ENCODE results near the gene CIC. TPM values are rescaled to one million over a fixed set of nuclear protein-coding genes. Genes with fewer than 3 reads are reported as not detected.

Gene CIC
- total and polyA plus RNA-seq, 2 of the 13 experiments (the other 11 are each of a cell fraction or from before 2014, with no cell fraction given), result 5.9 to 8.0 TPM

GRCh38 chr19:42268142-42268703, 829 bp upstream of the CIC start (continued):
- TF ChIP-seq, protein P1, sequence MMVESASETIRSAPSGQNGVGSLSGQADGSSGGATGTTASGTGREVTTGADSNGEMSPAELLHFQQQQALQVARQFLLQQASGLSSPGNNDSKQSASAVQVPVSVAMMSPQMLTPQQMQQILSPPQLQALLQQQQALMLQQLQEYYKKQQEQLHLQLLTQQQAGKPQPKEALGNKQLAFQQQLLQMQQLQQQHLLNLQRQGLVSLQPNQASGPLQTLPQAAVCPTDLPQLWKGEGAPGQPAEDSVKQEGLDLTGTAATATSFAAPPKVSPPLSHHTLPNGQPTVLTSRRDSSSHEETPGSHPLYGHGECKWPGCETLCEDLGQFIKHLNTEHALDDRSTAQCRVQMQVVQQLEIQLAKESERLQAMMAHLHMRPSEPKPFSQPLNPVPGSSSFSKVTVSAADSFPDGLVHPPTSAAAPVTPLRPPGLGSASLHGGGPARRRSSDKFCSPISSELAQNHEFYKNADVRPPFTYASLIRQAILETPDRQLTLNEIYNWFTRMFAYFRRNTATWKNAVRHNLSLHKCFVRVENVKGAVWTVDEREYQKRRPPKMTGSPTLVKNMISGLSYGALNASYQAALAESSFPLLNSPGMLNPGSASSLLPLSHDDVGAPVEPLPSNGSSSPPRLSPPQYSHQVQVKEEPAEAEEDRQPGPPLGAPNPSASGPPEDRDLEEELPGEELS (CRISPR knock-in tag; IDR thresholded peaks at IDR 0.05), result peak; percentile 65
- TF ChIP-seq, protein P2, sequence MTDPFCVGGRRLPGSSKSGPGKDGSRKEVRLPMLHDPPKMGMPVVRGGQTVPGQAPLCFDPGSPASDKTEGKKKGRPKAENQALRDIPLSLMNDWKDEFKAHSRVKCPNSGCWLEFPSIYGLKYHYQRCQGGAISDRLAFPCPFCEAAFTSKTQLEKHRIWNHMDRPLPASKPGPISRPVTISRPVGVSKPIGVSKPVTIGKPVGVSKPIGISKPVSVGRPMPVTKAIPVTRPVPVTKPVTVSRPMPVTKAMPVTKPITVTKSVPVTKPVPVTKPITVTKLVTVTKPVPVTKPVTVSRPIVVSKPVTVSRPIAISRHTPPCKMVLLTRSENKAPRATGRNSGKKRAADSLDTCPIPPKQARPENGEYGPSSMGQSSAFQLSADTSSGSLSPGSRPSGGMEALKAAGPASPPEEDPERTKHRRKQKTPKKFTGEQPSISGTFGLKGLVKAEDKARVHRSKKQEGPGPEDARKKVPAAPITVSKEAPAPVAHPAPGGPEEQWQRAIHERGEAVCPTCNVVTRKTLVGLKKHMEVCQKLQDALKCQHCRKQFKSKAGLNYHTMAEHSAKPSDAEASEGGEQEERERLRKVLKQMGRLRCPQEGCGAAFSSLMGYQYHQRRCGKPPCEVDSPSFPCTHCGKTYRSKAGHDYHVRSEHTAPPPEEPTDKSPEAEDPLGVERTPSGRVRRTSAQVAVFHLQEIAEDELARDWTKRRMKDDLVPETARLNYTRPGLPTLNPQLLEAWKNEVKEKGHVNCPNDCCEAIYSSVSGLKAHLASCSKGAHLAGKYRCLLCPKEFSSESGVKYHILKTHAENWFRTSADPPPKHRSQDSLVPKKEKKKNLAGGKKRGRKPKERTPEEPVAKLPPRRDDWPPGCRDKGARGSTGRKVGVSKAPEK (CRISPR knock-in tag; IDR thresholded peaks at IDR 0.05; ENCODE audit: borderline replicate concordance), result no peak
- TF ChIP-seq HDAC1 (CRISPR knock-in tag; IDR thresholded peaks at IDR 0.05) (peak; percentile 64; the same call in 1 of the 2 replicates), KLF11 (CRISPR knock-in tag; IDR thresholded peaks at IDR 0.05) (no peak), ZNF629 (CRISPR knock-in tag; conservative IDR thresholded peaks at IDR 0.05) (no peak), ZBTB43 (CRISPR knock-in tag; conservative IDR thresholded peaks at IDR 0.05) (0 out of 2 replicates have a peak, but pooled peaks have one; percentile 32), ZNF879 (CRISPR knock-in tag; IDR thresholded peaks at IDR 0.05) (no peak), SKI (IDR thresholded peaks at IDR 0.05; ENCODE audit: partially characterized antibody) (no peak), ADNP (CRISPR knock-in tag; IDR thresholded peaks at IDR 0.05) (no peak), ZNF251 (CRISPR knock-in tag; IDR thresholded peaks at IDR 0.05) (no peak), ZNF331 (CRISPR knock-in tag; IDR thresholded peaks at IDR 0.05) (0 out of 2 replicates have a peak, but pooled peaks have one; percentile 8), ZNF768 (CRISPR knock-in tag; IDR thresholded peaks at IDR 0.05) (no peak), ZNF234 (CRISPR knock-in tag; conservative IDR thresholded peaks at IDR 0.05) (no peak), MXD4 (CRISPR knock-in tag; IDR thresholded peaks at IDR 0.05) (peak; percentile 45; the same call in 1 of the 2 replicates), MED13 (CRISPR knock-in tag; IDR thresholded peaks at IDR 0.05) (peak; percentile 81), MTF2 (CRISPR knock-in tag; IDR thresholded peaks at IDR 0.05; ENCODE audit: borderline replicate concordance) (no peak)
- TF ChIP-seq, protein P3, sequence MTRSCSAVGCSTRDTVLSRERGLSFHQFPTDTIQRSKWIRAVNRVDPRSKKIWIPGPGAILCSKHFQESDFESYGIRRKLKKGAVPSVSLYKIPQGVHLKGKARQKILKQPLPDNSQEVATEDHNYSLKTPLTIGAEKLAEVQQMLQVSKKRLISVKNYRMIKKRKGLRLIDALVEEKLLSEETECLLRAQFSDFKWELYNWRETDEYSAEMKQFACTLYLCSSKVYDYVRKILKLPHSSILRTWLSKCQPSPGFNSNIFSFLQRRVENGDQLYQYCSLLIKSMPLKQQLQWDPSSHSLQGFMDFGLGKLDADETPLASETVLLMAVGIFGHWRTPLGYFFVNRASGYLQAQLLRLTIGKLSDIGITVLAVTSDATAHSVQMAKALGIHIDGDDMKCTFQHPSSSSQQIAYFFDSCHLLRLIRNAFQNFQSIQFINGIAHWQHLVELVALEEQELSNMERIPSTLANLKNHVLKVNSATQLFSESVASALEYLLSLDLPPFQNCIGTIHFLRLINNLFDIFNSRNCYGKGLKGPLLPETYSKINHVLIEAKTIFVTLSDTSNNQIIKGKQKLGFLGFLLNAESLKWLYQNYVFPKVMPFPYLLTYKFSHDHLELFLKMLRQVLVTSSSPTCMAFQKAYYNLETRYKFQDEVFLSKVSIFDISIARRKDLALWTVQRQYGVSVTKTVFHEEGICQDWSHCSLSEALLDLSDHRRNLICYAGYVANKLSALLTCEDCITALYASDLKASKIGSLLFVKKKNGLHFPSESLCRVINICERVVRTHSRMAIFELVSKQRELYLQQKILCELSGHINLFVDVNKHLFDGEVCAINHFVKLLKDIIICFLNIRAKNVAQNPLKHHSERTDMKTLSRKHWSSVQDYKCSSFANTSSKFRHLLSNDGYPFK (CRISPR knock-in tag; IDR thresholded peaks at IDR 0.05; ENCODE audit: borderline replicate concordance), result peak; percentile 77; the same call in 1 of the 2 replicates
- TF ChIP-seq, protein P4, sequence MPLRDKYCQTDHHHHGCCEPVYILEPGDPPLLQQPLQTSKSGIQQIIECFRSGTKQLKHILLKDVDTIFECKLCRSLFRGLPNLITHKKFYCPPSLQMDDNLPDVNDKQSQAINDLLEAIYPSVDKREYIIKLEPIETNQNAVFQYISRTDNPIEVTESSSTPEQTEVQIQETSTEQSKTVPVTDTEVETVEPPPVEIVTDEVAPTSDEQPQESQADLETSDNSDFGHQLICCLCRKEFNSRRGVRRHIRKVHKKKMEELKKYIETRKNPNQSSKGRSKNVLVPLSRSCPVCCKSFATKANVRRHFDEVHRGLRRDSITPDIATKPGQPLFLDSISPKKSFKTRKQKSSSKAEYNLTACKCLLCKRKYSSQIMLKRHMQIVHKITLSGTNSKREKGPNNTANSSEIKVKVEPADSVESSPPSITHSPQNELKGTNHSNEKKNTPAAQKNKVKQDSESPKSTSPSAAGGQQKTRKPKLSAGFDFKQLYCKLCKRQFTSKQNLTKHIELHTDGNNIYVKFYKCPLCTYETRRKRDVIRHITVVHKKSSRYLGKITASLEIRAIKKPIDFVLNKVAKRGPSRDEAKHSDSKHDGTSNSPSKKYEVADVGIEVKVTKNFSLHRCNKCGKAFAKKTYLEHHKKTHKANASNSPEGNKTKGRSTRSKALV (CRISPR knock-in tag; IDR thresholded peaks at IDR 0.05), result 0 out of 2 replicates have a peak, but pooled peaks have one; percentile 44
